Testis (tissue), 3 donors: ENCODE measurements around the gene DNAL1. TPM values are rescaled to one million over a fixed set of nuclear protein-coding genes. Genes with fewer than 3 reads are reported as not detected.

Experiments used
- DNase-seq: peaks from one replicate; pipeline ENCODE4 v3.0.0-alpha.2; 2019
- H3K27ac ChIP-seq, 2 donors: fragments of 200-600 bp; sonication (generic); one replicate each; pipeline ENCODE4 v1.5.1; 2019
- H3K27me3 ChIP-seq: fragments of 200-600 bp; sonication (generic); one replicate; pipeline ENCODE4 v1.5.1; 2019
- H3K36me3 ChIP-seq: fragments of 200-600 bp; sonication (generic); one replicate; pipeline ENCODE4 v1.5.1; 2017; ENCODE audit warnings: low read depth; ENCODE audit errors: missing control alignments
- H3K4me1 ChIP-seq: fragments of 200-600 bp; sonication (generic); one replicate; pipeline ENCODE4 v1.5.1; 2019
- H3K4me3 ChIP-seq, 2 donors: fragments of 200-600 bp; sonication (generic); one replicate each; pipeline ENCODE4 v1.5.1; 2017 to 2019
- H3K9me3 ChIP-seq: fragments of 200-600 bp; sonication (generic); one replicate; pipeline ENCODE4 v1.5.1; 2017
- POLR2A ChIP-seq: fragments of 450-650 bp; IDR thresholded peaks from one replicate; pipeline ENCODE4 v1.6.1; 2017; ENCODE audit warnings: antibody characterized with exemption, mild to moderate bottlenecking, moderate library complexity
- WGBS, 2 donors: methylation state at CpG; one replicate each; pipeline ENCODE4 v1.1.5; 2018; 5-methylcytosine and 5-hydroxymethylcytosine counted together
- intact Hi-C: fragments of 100-400 bp; cut with DNase I; formaldehyde crosslinking; loops from one replicate; pipeline ENCODE4 v1.15.1; 2023; ENCODE audit warnings: low total_unique reads
- polyA plus RNA-seq: library from polyadenylated mRNA; stranded (reverse); fragments of 350-450 nt; fragmentation: Illumina TruSeq; extraction: RNeasy Lipid Tissue Mini Kit (QIAGEN cat#74804); gene quantifications from one replicate; pipeline ENCODE4 v1.2.3, GENCODE V29; 2014; ENCODE audit warnings: low read depth, low replicate concordance; ENCODE audit not compliant: insufficient read depth
- small RNA-seq, 2 donors: library from RNA; depleted of rRNA; stranded (forward); fragments of <200 nt; gene quantifications; one replicate each; pipeline ENCODE3, GENCODE V24; 2016
- total RNA-seq, 2 donors: library from RNA; depleted of rRNA; stranded (reverse); fragments of >200 nt; gene quantifications; one replicate each; pipeline ENCODE4 v1.2.3, GENCODE V29; 2016
- TF ChIP-seq, protein P1 (sequence below), 3 experiments: fragments of 450-650 bp in 2 of 3; fragments of 200-600 bp in 1 of 3; sonication (generic) in 1 of 3; IDR thresholded peaks; one replicate each; pipeline ENCODE4 v1.5.1; 2016 to 2019; ENCODE audit warnings: antibody characterized with exemption in 3 of 3, mild to moderate bottlenecking in 2 of 3, moderate library complexity in 1 of 3

Gene DNAL1
- total and polyA plus RNA-seq, 3 donors from 2014 or later = 14.6 to 136 (median 19.0) TPM

DNA sequence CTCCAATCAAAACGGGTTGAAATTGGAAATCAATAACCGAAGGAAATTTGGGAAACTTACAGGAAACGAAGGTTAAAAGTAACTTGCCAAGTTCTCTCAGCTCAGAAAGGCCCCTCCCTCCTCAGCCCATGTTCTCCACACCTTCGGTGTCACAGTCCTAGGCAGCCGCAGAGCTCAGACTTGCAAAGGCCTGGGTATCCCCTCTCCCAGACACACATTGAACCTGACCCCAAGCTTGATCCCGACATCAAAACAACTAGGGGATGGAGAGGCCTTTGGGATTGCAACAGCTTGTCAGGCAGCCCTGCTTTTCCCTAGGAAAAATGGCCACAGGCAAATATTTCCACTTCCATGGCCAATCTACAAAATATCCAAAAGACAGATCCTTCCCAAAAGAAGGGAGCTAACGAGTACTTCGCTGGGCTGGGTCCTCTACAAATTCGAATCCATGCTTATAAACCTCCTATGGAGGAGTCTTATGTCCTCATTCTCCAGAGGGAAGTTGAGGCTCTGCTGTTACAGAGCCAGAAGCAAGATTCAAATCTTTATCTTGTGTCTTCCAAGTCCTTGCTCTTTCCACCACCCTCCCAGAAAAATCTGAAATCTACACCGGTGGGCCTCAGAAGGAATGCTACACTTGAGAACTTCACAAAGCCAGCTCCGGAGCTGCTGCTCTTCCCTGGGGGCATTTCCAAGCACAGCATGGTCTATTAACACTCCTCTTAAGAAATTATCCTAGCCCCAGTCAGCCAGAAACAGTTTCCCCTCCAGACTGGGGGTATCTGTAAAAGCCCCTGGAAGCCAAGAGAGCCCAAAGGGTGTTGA lies 105.1 kb downstream of the DNAL1 start:
- peaks cover 89% of the 10 kb centered on the region for H3K4me1 ChIP-seq
- no peaks in the 10 kb centered on the region for H3K36me3 ChIP-seq
- WGBS, 2 donors = 44 to 63% methylated on average over 11 of the region's 11 CpGs
- no peaks in the 10 kb centered on the region for H3K27me3 ChIP-seq
- no peak for DNase-seq
- TF ChIP-seq, protein P1, sequence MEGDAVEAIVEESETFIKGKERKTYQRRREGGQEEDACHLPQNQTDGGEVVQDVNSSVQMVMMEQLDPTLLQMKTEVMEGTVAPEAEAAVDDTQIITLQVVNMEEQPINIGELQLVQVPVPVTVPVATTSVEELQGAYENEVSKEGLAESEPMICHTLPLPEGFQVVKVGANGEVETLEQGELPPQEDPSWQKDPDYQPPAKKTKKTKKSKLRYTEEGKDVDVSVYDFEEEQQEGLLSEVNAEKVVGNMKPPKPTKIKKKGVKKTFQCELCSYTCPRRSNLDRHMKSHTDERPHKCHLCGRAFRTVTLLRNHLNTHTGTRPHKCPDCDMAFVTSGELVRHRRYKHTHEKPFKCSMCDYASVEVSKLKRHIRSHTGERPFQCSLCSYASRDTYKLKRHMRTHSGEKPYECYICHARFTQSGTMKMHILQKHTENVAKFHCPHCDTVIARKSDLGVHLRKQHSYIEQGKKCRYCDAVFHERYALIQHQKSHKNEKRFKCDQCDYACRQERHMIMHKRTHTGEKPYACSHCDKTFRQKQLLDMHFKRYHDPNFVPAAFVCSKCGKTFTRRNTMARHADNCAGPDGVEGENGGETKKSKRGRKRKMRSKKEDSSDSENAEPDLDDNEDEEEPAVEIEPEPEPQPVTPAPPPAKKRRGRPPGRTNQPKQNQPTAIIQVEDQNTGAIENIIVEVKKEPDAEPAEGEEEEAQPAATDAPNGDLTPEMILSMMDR (IDR thresholded peaks at IDR 0.05) = no peak
- TF ChIP-seq POLR2A = no peak
- intact Hi-C loops = no loop called here
- no peak overlapping the region for H3K4me3 ChIP-seq
- no peaks in the 10 kb centered on the region for H3K9me3 ChIP-seq
- peak overlapping the region in 1 of 2 donors; percentile 63 for H3K27ac ChIP-seq

DNA sequence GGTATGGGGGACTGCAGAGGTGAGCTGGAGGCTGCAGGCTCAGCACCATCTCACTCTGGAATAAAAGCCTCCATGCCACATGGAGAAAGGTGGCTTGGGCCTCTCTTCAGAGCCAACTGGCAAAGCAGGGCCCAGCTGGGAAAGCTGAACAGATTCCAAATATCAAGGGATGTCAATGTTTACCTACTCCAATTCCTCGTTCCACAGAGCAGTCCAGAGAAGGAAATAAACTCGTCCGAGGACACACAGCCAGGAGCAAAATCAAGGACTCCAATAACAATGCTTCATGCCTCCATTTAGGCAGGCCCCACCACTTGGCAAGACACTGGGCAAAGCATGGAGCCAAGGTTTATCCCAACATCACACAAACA lies 105.7 kb downstream of the DNAL1 start:
- intact Hi-C loops = no loop called here
- Histone ChIP-seq H3K4me3 (no peak overlapping the region), H3K4me1 (peaks cover 89% of the 10 kb centered on the region), H3K36me3 (no peaks in the 10 kb centered on the region), H3K27ac (peak overlapping the region in 1 of 2 donors; percentile 63), H3K27me3 (no peaks in the 10 kb centered on the region), H3K9me3 (no peaks in the 10 kb centered on the region)
- DNase-seq = no peak
- WGBS, 2 donors = 33 to 52% methylated on average over 3 of the region's 3 CpGs
- TF ChIP-seq, protein P1 (IDR thresholded peaks at IDR 0.05) = no peak
- no peak for TF ChIP-seq POLR2A

DNA sequence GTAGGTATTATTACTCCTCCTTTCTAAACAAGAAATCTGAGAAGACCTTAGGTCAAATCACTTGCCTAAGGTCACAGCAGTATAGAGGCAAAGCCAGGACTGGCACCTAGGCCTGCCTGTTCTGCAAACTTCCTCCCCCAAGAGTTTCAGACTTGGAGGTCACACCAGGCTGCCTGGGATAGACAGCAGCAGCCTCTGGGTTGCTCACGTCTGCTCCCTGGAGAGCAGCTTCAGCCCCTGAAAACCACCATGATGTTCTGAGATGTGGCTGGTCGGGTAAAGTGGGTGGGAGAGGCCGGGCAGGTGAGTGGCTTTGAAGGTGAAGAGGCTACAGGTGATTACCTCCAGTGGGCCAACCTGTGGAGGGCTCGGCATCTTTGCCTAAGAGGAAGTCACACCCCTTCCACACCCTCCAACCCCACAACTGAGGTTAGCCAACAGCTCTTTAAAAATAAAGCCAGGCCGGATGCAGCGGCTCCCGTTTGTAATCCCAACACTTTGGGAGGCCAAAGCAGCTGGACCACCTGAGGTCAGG lies 106.4 kb downstream of the DNAL1 start:
- Histone ChIP-seq H3K9me3 (no peaks in the 10 kb centered on the region), H3K27ac (peak overlapping the region in 1 of 2 donors; percentile 63), H3K4me1 (peaks cover 89% of the 10 kb centered on the region), H3K36me3 (no peaks in the 10 kb centered on the region), H3K27me3 (no peaks in the 10 kb centered on the region), H3K4me3 (no peak overlapping the region)
- WGBS, 2 donors = 56 to 70% methylated on average over 6 to 7 of the region's 7 CpGs
- TF ChIP-seq, protein P1 (IDR thresholded peaks at IDR 0.05) = no peak
- no peak for TF ChIP-seq POLR2A
- intact Hi-C loops = no loop called here
- no peak for DNase-seq

DNA sequence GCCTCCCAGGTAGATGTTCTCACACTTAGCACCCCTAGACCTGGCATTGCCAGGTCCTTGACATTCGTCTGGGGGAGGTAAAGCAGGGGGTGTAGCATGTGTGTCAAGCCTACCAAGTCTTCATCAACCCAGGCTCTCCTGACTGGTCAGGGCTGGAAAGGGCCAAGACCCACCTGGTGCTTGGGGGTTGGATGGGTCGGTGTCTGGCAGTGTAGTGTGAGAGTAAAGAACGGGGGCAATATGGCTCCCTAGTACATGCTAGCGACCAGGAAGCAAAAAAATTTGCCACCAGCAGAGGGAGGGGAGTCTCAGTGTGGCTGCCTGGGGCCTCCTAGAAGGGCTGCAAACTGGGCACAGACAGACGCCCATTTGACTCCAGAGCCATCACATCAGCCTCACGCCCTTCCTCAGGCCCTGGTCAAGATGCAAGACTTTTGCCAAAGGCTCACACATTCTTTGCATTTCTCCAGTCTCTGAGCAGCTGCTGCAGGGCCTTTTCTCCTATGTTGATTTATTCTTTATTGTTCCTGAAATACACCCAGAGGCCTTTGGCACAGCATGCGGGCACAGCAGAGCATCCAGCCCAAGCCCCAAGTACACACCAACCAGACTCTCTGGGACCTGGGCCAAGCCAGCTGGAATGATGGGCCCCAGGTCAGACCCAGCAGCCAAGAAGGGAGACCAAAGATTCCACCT lies 107.7 kb downstream of the DNAL1 start:
- H3K4me3 ChIP-seq = no peak overlapping the region
- intact Hi-C loops = no loop called here
- 37% methylated on average over 7 of the region's 7 CpGs for WGBS, 2 donors

More for the DNA sequence above, 107.7 kb downstream of the DNAL1 start:
- Histone ChIP-seq H3K9me3 (no peaks in the 10 kb centered on the region), H3K4me1 (peaks cover 86% of the 10 kb centered on the region), H3K27ac (peak overlapping the region; percentile 26 to 94), H3K36me3 (no peaks in the 10 kb centered on the region), H3K27me3 (no peaks in the 10 kb centered on the region)
- TF ChIP-seq POLR2A = no peak
- TF ChIP-seq, protein P1 (IDR thresholded peaks at IDR 0.05) = no peak
- peak; percentile 58 for DNase-seq

Small RNA genes within 50 kb of the gene (small RNA-seq; reads per million reads assigned to genes)
- gene RNU6-240P = 0 reads per million in 2 donors

Other genes starting within 250 kb of the DNAL1 start
- gene NUMB, start 186.4 kb upstream of the DNAL1 start, total RNA-seq = 10 to 100 TPM; 69.7 to 78.7 TPM
- 60.3 TPM for gene NUMB, start 186.4 kb upstream of the DNAL1 start, polyA plus RNA-seq
- gene RIOX1, start 154.1 kb upstream of the DNAL1 start, total RNA-seq = 10 to 100 TPM; 76.6 to 88.0 TPM
- gene RIOX1, start 154.1 kb upstream of the DNAL1 start, polyA plus RNA-seq = 25.4 TPM
- gene ACOT1, start 107.8 kb upstream of the DNAL1 start, total RNA-seq = 10 to 100 TPM; 10.6 to 13.4 TPM
- 4.9 TPM for gene ACOT1, start 107.8 kb upstream of the DNAL1 start, polyA plus RNA-seq
- 10 to 100 TPM; 11.1 to 11.8 TPM for gene HEATR4, start 86.0 kb upstream of the DNAL1 start, total RNA-seq
- 27.0 TPM for gene HEATR4, start 86.0 kb upstream of the DNAL1 start, polyA plus RNA-seq
- 10 to 100 TPM; 34.8 to 74.6 TPM for gene ACOT2, start 75.8 kb upstream of the DNAL1 start, total RNA-seq
- gene ACOT2, start 75.8 kb upstream of the DNAL1 start, polyA plus RNA-seq = 26.0 TPM
- gene ACOT4, start 53.1 kb upstream of the DNAL1 start, total RNA-seq = 1 to 10 TPM; 6.1 to 8.3 TPM
- 3.6 TPM for gene ACOT4, start 53.1 kb upstream of the DNAL1 start, polyA plus RNA-seq
- 1 to 10 TPM in 1 of 2 donors, under 1 TPM in 1; 0.94 to 1.2 TPM for gene ACOT6, start 32.5 kb upstream of the DNAL1 start, total RNA-seq
- 0.57 TPM for gene ACOT6, start 32.5 kb upstream of the DNAL1 start, polyA plus RNA-seq
- gene PNMA1, start 69.4 kb downstream of the DNAL1 start, total RNA-seq = 10 to 100 TPM; 74.8 to 85.6 TPM
- 184 TPM for gene PNMA1, start 69.4 kb downstream of the DNAL1 start, polyA plus RNA-seq
- gene PTGR2, start 206.8 kb downstream of the DNAL1 start, total RNA-seq = 10 to 100 TPM; 19.1 to 19.4 TPM
- 11.8 TPM for gene PTGR2, start 206.8 kb downstream of the DNAL1 start, polyA plus RNA-seq
- gene ZNF410, start 241.9 kb downstream of the DNAL1 start, total RNA-seq = 10 to 100 TPM; 85.3 to 92.9 TPM
- 117 TPM for gene ZNF410, start 241.9 kb downstream of the DNAL1 start, polyA plus RNA-seq